SK-N-SH (cell line): ENCODE results near the gene TBCC. TPM values are rescaled to one million over a fixed set of nuclear protein-coding genes. Genes with fewer than 3 reads are reported as not detected.

Source experiments
- CTCF ChIA-PET: fragments of 300-600, 350-600 bp; formaldehyde crosslinking; extraction: SDS; loops from one replicate; lab custom pipeline; 2021; lab: Yijun Ruan, JAX
- POLR2A ChIA-PET: fragments of 350-600 bp; sonication (Branson Sonifier 250); formaldehyde crosslinking; extraction: SDS; loops from one replicate; lab custom pipeline; 2020; ENCODE audit warnings: antibody characterized with exemption, inconsistent platforms; lab: Yijun Ruan, JAX
- DNase-seq: peaks from one replicate; pipeline ENCODE4 v3.0.0; 2012
- H2AFZ ChIP-seq: fragments of 200-600 bp; sonication (generic); 2 replicates; pipeline ENCODE4 v1.8.1; 2016; ENCODE audit warnings: antibody characterized with exemption, mild to moderate bottlenecking, low read depth
- H3F3A ChIP-seq: fragments of 200-600 bp; sonication (generic); replicated peaks from 2 replicates; pipeline ENCODE3; 2016; ENCODE audit warnings: antibody characterized with exemption, mild to moderate bottlenecking; ENCODE audit not compliant: insufficient read depth
- H3K27ac ChIP-seq, 2 experiments: fragments of 200-500 bp in 1 of 2; fragments of 200-600 bp in 1 of 2; sonication (Bioruptor generic) in 1 of 2; sonication (generic), shearing (Covaris generic) in 1 of 2; 2 replicates each; pipeline versions ENCODE4 v1.5.1 to v1.6.1; 2014 to 2016; ENCODE audit warnings: low read depth in 2 of 2, inconsistent platforms in 1 of 2, low read length in 1 of 2, mild to moderate bottlenecking in 1 of 2, mixed read lengths in 1 of 2
- H3K27me3 ChIP-seq: fragments of 200-600 bp; sonication (generic), shearing (Covaris generic); 2 replicates; pipeline ENCODE4 v1.6.1; 2016; ENCODE audit warnings: mixed run types; ENCODE audit not compliant: insufficient read depth
- H3K36me3 ChIP-seq, 2 experiments: fragments of 200-500 bp in 1 of 2; fragments of 200-600 bp in 1 of 2; sonication (Bioruptor generic) in 1 of 2; sonication (generic) in 1 of 2; replicated peaks in 1 of 2; 2 replicates each; pipeline versions ENCODE3 to v1.5.1; 2014 to 2016; ENCODE audit warnings: low read length in 1 of 2, mild to moderate bottlenecking in 1 of 2; ENCODE audit not compliant: insufficient read depth in 2 of 2, control insufficient read depth in 1 of 2
- H3K4me1 ChIP-seq, 2 experiments: fragments of 200-500 bp in 1 of 2; fragments of 200-600 bp in 1 of 2; sonication (Bioruptor generic) in 1 of 2; sonication (generic), shearing (Covaris generic) in 1 of 2; 2 replicates each; pipeline versions ENCODE4 v1.5.1 to v1.6.1; 2014 to 2016; ENCODE audit warnings: low read depth in 1 of 2, low read length in 1 of 2, mixed run types in 1 of 2; ENCODE audit not compliant: insufficient read depth in 2 of 2, control insufficient read depth in 1 of 2
- H3K4me2 ChIP-seq: fragments of 200-600 bp; sonication (generic), shearing (Covaris generic); 2 replicates; pipeline ENCODE4 v1.6.1; 2017; ENCODE audit warnings: mixed run types
- H3K4me3 ChIP-seq, 2 experiments: fragments of 200-500 bp in 1 of 2; fragments of 200-600 bp in 1 of 2; sonication (Bioruptor generic) in 1 of 2; sonication (generic), shearing (Covaris generic) in 1 of 2; 2 replicates each; pipeline versions ENCODE4 v1.5.1 to v1.8.1; 2014 to 2016; ENCODE audit warnings: low read depth in 2 of 2, inconsistent platforms in 1 of 2, low read length in 1 of 2, mild to moderate bottlenecking in 1 of 2, mixed read lengths in 1 of 2, moderate library complexity in 1 of 2
- H3K79me2 ChIP-seq: fragments of 200-600 bp; sonication (generic); 2 replicates; pipeline ENCODE4 v1.8.1; 2017; ENCODE audit warnings: mild to moderate bottlenecking; ENCODE audit not compliant: insufficient read depth
- H3K9ac ChIP-seq: fragments of 200-600 bp; sonication (generic); 2 replicates; pipeline ENCODE4 v1.6.1; 2017; ENCODE audit warnings: mixed run types
- H3K9me2 ChIP-seq: fragments of 200-600 bp; sonication (generic); 2 replicates; pipeline ENCODE4 v1.6.1; 2017; ENCODE audit warnings: mixed run types
- H3K9me3 ChIP-seq: fragments of 200-600 bp; sonication (generic); 2 replicates; pipeline ENCODE4 v1.6.1; 2017; ENCODE audit warnings: mixed run types, mild to moderate bottlenecking, moderate library complexity
- H4K20me1 ChIP-seq: fragments of 200-600 bp; sonication (generic); 2 replicates; pipeline ENCODE4 v1.6.1; 2017; ENCODE audit warnings: mild to moderate bottlenecking, mixed run types; ENCODE audit not compliant: insufficient read depth
- CHD2 ChIP-seq: fragments of 150-350 bp; IDR thresholded peaks from 2 replicates; pipeline ENCODE4 v1.6.1; 2018; ENCODE audit warnings: low read length; ENCODE audit not compliant: partially characterized antibody
- ELF1 ChIP-seq: IDR thresholded peaks from 2 replicates; pipeline ENCODE4 v1.4.0; 2012
- FOSL2 ChIP-seq: IDR thresholded peaks from 2 replicates; pipeline ENCODE4 v1.4.0; 2012; ENCODE audit warnings: low read depth, mild to moderate bottlenecking, moderate library complexity, borderline replicate concordance
- FOXJ3 ChIP-seq: sonication (generic); formaldehyde crosslinking; IDR thresholded peaks from 2 replicates; pipeline ENCODE4 v1.5.1; 2020; ENCODE audit warnings: mild to moderate bottlenecking, missing genetic modification reagents
- FOXM1 ChIP-seq: IDR thresholded peaks from 2 replicates; pipeline ENCODE4 v1.4.0; 2012; ENCODE audit warnings: low read depth, mild to moderate bottlenecking
- GABPA ChIP-seq: IDR thresholded peaks from 2 replicates; pipeline ENCODE4 v1.4.0; 2012; ENCODE audit warnings: low read depth, mild to moderate bottlenecking
- IRF3 ChIP-seq: fragments of 150-350 bp; IDR thresholded peaks from 2 replicates; pipeline ENCODE4 v1.6.1; 2016; ENCODE audit warnings: mild to moderate bottlenecking, low read depth, low read length
- MAX ChIP-seq: IDR thresholded peaks from 2 replicates; pipeline ENCODE4 v1.4.0; 2012; ENCODE audit warnings: low read depth
- MEF2A ChIP-seq: IDR thresholded peaks from 2 replicates; pipeline ENCODE4 v1.4.0; 2012; ENCODE audit warnings: low read depth, borderline replicate concordance
- NFIC ChIP-seq: IDR thresholded peaks from 2 replicates; pipeline ENCODE4 v1.4.0; 2012; ENCODE audit warnings: borderline replicate concordance
- NRF1 ChIP-seq: IDR thresholded peaks from 2 replicates; pipeline ENCODE4 v1.6.1; 2012; ENCODE audit warnings: low read depth, mild to moderate bottlenecking, low read length
- RAD21 ChIP-seq: IDR thresholded peaks from 2 replicates; pipeline ENCODE4 v1.6.1; 2012; ENCODE audit warnings: mild to moderate bottlenecking, low read length
- SIN3A ChIP-seq: IDR thresholded peaks from 2 replicates; pipeline ENCODE4 v1.6.1; 2012; ENCODE audit warnings: low read depth, mild to moderate bottlenecking, low read length, moderate library complexity, borderline replicate concordance
- TAF1 ChIP-seq: IDR thresholded peaks from 2 replicates; pipeline ENCODE4 v1.6.1; 2012; ENCODE audit warnings: low read depth, mild to moderate bottlenecking, low read length, moderate library complexity, borderline replicate concordance
- TCF12 ChIP-seq: IDR thresholded peaks from 2 replicates; pipeline ENCODE4 v1.4.0; 2012
- TEAD4 ChIP-seq: IDR thresholded peaks from 2 replicates; pipeline ENCODE4 v1.4.0; 2012; ENCODE audit warnings: mild to moderate bottlenecking, borderline replicate concordance; ENCODE audit not compliant: insufficient read depth
- USF2 ChIP-seq: fragments of 150-350 bp; IDR thresholded peaks from 2 replicates; pipeline ENCODE4 v1.6.1; 2017; ENCODE audit warnings: antibody characterized with exemption, low read length, low read depth, borderline replicate concordance
- YY1 ChIP-seq: IDR thresholded peaks from 2 replicates; pipeline ENCODE4 v1.4.0; 2012; ENCODE audit warnings: low read depth, mild to moderate bottlenecking
- WGBS: methylation state at CpG from one replicate; pipeline ENCODE4 v1.1.6; 2017; ENCODE audit warnings: low lambda C conversion rate; 5-methylcytosine and 5-hydroxymethylcytosine counted together
- polyA plus RNA-seq, 3 experiments: library from polyadenylated mRNA; depleted of rRNA; stranded (reverse); fragments of >200 nt; gene quantifications; 2 replicates each; pipeline ENCODE4 v1.2.3, GENCODE V29; 2012
- TF ChIP-seq, protein P1 (sequence below): IDR thresholded peaks from 2 replicates; pipeline ENCODE4 v1.4.0; 2012; ENCODE audit warnings: low read depth, borderline replicate concordance
- TF ChIP-seq, protein P2 (sequence below): IDR thresholded peaks from 2 replicates; pipeline ENCODE4; 2012

Gene TBCC
- polyA plus RNA-seq, 1 of the 3 experiments (the other 2 are of a cell fraction): 18.2 TPM

DNA sequence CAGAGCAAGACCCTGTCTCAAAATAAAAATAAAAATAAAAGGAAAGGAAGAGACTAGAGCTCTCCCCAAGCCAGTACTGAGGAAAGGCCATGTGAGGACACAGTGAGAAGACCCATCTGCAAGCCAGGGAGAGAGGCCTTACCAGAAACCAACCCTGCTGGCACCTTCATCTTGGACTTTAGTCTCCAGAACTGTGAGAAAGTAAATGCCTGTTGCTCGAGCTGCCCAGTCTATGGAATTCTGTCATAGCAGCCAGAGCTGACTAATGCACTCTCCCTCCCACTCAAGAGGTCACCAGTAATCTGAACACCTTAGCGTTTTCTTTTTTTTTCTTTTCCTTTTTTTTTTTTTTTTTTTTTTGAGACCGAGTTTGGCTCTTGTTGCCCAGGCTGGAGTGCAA, 16.2 kb downstream of the TBCC start:
- CTCF ChIA-PET: interaction anchor here (0.9 to 2.7 kb wide), 6 partner anchors 35 to 171 kb away, joined by 3 to 9 read pairs (median 3); no protein-coding TSS in a partner anchor
- TF ChIP-seq FOXM1: no peak
- no peak for TF ChIP-seq NRF1
- no peak for TF ChIP-seq TEAD4
- no peak for TF ChIP-seq YY1
- TF ChIP-seq RAD21: no peak
- no peak for TF ChIP-seq NFIC
- TF ChIP-seq, protein P1, sequence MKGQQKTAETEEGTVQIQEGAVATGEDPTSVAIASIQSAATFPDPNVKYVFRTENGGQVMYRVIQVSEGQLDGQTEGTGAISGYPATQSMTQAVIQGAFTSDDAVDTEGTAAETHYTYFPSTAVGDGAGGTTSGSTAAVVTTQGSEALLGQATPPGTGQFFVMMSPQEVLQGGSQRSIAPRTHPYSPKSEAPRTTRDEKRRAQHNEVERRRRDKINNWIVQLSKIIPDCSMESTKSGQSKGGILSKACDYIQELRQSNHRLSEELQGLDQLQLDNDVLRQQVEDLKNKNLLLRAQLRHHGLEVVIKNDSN: no peak
- TF ChIP-seq USF2: no peak
- TF ChIP-seq IRF3: no peak
- TF ChIP-seq FOSL2: no peak
- TF ChIP-seq CHD2: no peak
- no peak for TF ChIP-seq MEF2A
- TF ChIP-seq ELF1: no peak
- no peak for TF ChIP-seq TCF12
- TF ChIP-seq GABPA: no peak
- no peak for TF ChIP-seq MAX
- TF ChIP-seq, all 33 proteins: peak for 0

GRCh38 chr6:42727627-42728026, 18.3 kb downstream of the TBCC start:
- Histone ChIP-seq H3K27ac (no peak overlapping the region), H3K9ac (no peak overlapping the region), H3K4me1 (peaks cover 0 to 7% of the 10 kb centered on the region in 2 experiments; a peak in 1 of 4 replicates), H3K4me2 (no peak overlapping the region), H2AFZ (no peak overlapping the region), H3K4me3 (no peak overlapping the region), H3K9me2 (no peaks in the 10 kb centered on the region), H3K36me3 (no peaks in the 10 kb centered on the region), H3K79me2 (no peaks in the 10 kb centered on the region), H3K9me3 (no peaks in the 10 kb centered on the region), H3K27me3 (no peaks in the 10 kb centered on the region), H3F3A (no peaks in the 10 kb centered on the region), H4K20me1 (no peaks in the 10 kb centered on the region)
- 87% methylated on average over 14 of the region's 22 CpGs for WGBS
- DNase-seq: no peak
- POLR2A ChIA-PET: no interaction called here
- CTCF ChIA-PET: interaction anchor here (0.6 to 4.0 kb wide), 12 partner anchors 11 to 163 kb away, joined by 3 to 58 read pairs (median 8); partner anchors contain the start of genes TBCC and UBR2
- TF ChIP-seq MAX (no peak), IRF3 (no peak), FOXM1 (no peak), TAF1 (no peak), NFIC (no peak), SIN3A (no peak), FOXJ3 (CRISPR knock-in tag) (no peak), MEF2A (no peak)
- TF ChIP-seq, protein P2, sequence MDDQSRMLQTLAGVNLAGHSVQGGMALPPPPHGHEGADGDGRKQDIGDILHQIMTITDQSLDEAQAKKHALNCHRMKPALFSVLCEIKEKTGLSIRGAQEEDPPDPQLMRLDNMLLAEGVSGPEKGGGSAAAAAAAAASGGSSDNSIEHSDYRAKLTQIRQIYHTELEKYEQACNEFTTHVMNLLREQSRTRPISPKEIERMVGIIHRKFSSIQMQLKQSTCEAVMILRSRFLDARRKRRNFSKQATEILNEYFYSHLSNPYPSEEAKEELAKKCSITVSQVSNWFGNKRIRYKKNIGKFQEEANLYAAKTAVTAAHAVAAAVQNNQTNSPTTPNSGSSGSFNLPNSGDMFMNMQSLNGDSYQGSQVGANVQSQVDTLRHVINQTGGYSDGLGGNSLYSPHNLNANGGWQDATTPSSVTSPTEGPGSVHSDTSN: no peak
- TF ChIP-seq, protein P1: no peak

More for the DNA sequence above, 16.2 kb downstream of the TBCC start:
- H3K9ac ChIP-seq: no peak overlapping the region
- H3K27me3 ChIP-seq: no peaks in the 10 kb centered on the region
- no peak overlapping the region for H3K4me2 ChIP-seq
- DNase-seq: no peak
- no peaks in the 10 kb centered on the region for H3K79me2 ChIP-seq
- no peaks in the 10 kb centered on the region for H3F3A ChIP-seq
- no peak overlapping the region for H3K27ac ChIP-seq
- H4K20me1 ChIP-seq: no peaks in the 10 kb centered on the region
- 50% methylated on average over 2 of the region's 3 CpGs for WGBS
- peaks cover 0 to 7% of the 10 kb centered on the region in 2 experiments; a peak in 1 of 4 replicates for H3K4me1 ChIP-seq
- H2AFZ ChIP-seq: no peak overlapping the region; the same call in 1 of the 2 replicates
- H3K4me3 ChIP-seq: no peak overlapping the region
- H3K9me3 ChIP-seq: no peaks in the 10 kb centered on the region
- no peaks in the 10 kb centered on the region for H3K9me2 ChIP-seq
- POLR2A ChIA-PET: interaction anchor here (0.6 to 1.2 kb wide), 2 partner anchors 17 to 165 kb away, joined by 3 to 4 read pairs; partner anchors contain the start of gene TBCC
- H3K36me3 ChIP-seq: no peaks in the 10 kb centered on the region
